Activated CD4-positive, alpha-beta T cell treated with anti-CD3 and anti-CD28 coated beads, Interleukin-10, Interleukin-2, amounts not matched to agents 100 ng/mL and 50 ng/mL, durations not matched to agents 16 hours and 8 hours (primary cell): ENCODE data around the gene CRTC1.

Source experiments
- DNase-seq: peaks from one replicate; pipeline ENCODE4 v3.0.0-alpha.2; 2020

CRTC1 gene

DNA sequence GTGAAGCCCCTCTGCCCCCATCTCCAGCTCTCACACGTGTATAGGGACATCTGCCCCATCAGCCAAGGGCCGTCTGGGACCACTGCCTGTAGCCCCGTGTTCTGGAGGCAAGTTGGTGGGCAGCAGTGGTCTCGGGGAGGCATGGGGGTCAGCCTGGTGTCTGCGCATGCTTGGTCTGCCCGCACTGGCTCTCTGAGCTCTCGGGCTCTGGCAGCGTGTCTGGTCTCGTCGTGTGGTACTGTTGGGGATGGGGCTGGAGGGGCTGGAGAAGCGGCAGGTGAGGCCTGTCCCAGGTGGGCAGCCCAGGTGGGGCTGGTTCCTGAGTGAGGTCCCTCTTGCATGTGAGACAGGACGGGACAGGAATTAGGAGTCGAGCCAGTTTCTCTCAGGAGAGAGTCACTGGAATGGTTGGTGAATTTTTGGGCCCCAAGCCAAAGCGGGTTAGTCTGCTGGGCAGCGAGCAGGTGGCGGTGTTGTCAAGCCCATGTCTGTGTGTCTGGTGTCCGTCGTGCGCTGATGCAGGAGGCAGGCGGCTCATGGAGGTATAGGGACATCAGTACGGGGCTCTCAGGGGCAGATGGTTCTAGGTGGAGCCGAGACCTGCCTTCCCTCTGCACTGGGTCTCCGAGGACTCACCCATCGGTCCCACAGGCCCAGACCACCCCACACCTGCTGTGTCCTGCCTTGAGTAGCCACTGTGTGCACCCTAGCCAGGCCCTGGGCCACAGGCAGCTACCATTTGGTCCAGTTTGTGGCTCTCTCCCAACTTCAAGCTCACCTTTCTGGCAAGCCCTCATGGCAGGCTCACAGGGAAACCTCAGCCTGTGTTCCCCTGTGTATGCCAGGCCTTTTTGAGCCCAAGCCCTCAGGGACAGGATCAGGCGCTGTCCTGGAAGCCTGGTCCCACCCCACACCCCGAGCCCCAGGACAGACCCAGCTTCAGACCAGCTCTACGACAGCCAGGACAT is 89.4 kb downstream of the CRTC1 start:
- no peak for DNase-seq

DNA sequence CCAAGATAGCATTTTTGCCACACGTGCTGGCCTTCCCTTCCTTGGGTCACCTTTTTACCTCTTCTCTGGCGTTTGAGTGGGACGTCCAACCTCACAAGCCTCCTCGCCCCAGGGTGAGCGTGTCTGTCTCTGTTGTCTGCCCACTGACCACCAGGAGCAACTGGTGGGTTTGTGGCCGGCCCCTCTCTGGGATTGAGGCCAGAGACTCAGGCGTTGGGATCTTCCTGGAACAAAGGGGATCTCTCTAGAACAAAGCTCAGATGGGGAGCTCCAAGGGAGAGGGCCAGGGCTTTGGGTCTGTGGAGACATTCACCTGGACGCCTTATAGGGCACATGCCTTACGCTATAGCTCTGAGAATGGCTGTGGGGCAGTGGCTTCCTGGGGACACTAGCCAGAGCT is 90.2 kb downstream of the CRTC1 start:
- no peak for DNase-seq

DNA sequence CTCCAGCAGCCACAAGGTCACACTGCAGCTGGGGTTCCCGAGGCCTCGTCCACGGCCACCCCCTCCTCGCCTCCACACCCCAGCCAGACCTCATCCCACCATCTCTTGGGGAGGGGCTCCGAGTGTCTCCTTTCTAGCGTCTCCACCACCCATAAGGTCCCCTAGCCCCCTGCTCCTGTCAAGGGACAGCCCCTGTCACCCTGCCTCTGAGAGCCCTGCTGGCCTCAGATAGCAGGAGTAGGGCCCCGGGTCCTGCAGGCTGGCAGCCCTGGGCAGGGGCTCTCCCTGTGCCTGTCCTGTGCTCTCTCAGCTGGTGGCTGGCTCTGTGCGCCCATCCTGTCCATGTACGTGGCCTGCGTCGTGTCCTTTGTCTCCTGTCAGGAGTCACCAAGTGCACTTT is 90.6 kb downstream of the CRTC1 start:
- DNase-seq = no peak

DNA sequence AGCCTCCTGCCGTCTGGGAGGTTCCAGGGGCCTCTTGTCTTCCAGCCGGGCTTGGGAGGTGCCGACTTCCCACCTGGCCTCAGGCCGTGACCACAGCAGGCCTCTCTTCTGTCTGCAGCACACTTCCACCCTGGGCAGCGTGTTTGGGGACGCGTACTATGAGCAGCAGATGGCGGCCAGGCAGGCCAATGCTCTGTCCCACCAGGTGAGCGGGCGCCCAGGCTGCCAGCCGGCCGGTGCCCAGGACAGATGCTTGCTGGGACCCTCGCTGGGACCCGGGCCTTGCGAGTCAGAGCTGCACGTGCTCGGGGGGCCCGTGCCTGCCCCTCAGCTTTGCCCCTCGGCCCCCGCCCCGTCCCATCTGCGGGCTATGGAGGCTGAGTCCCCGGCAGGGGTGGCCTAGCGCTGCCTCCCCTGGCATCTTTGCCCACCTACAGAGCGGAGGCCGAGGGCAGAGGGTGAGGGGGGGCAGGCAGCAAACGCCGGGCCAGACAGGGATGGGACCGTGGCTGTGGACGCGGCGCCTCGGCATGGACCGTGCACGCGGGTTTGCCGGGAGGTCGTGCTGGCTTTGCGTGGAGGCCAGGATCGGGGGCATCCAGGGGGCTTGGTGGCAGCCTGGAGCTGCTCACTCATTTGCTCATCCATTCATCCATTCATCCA is 91.4 kb downstream of the CRTC1 start:
- no peak for DNase-seq

DNA sequence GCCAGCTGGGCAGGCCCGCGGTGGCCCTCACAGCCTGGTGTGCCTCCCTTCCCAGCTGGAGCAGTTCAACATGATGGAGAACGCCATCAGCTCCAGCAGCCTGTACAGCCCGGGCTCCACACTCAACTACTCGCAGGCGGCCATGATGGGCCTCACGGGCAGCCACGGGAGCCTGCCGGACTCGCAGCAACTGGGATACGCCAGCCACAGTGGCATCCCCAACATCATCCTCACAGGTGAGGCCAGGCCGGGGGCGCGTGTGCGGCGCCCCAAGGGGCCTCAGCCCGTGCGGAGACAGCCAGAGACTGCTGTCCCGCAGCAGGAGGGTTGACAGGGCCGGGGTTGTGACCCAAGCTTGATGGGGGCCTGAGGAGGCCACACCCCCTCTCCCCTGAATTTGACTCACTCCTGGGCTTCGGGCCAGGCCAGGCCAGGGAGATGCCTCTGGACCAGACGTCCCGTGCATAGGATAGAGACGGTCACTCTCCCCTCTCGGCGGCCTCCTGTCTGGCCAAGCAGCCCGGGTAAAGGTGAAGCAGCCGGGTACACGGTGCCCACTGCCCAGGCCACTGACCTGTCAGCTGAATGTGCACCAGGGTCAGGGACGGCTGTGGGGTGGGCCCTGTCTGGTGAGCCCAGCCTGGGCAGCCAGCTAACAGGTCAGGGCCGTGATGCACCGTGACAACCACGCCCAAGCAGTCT is 92.3 kb downstream of the CRTC1 start:
- DNase-seq = no peak

DNA sequence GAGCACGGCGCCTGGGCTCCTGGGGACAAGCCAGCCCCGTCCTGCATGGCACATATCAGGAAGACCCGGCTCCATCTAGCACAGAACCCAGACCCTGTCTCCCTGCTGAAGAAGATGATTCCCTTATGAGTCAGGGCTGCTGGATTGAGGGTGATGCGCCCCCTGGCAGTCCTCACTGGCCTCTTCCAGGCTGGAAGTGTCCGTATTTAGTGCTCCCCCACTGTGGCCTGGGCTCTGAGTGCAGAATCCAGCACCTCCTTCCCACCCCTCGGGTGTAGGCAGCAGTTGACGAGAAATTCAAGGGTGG is 92.8 kb downstream of the CRTC1 start:
- DNase-seq = no peak

DNA sequence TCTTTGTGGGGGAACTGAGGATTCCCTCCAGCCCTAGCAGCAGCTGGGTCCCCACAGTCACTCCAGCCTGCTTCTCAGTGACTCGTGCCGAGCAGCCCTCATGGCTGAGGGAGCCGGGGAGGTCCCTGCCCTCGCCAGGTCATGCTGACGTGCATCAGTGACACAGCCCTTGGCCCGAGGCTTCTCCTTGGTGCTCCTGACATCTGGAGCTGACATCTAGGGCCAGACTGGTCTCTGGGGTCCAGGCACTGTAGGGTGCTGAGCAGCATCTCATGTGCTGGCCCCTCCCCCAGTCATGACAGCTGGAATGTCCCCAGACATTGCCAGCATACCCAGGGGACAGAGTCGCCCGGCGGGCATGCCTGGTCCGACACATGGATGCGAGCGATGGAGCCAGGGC is 93.3 kb downstream of the CRTC1 start:
- DNase-seq = no peak

DNA sequence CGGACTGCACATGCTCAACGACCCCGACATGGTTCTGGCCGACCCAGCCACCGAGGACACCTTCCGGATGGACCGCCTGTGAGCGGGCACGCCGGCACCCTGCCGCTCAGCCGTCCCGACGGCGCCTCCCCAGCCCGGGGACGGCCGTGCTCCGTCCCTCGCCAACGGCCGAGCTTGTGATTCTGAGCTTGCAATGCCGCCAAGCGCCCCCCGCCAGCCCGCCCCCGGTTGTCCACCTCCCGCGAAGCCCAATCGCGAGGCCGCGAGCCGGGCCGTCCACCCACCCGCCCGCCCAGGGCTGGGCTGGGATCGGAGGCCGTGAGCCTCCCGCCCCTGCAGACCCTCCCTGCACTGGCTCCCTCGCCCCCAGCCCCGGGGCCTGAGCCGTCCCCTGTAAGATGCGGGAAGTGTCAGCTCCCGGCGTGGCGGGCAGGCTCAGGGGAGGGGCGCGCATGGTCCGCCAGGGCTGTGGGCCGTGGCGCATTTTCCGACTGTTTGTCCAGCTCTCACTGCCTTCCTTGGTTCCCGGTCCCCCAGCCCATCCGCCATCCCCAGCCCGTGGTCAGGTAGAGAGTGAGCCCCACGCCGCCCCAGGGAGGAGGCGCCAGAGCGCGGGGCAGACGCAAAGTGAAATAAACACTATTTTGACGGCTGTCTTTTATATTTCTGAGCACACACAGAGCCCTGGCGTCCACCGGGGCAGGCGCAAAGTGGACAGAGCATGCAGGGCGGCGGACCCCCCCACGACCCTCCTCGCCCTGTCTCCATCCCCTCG is 94.0 kb downstream of the CRTC1 start:
- no peak for DNase-seq

DNA sequence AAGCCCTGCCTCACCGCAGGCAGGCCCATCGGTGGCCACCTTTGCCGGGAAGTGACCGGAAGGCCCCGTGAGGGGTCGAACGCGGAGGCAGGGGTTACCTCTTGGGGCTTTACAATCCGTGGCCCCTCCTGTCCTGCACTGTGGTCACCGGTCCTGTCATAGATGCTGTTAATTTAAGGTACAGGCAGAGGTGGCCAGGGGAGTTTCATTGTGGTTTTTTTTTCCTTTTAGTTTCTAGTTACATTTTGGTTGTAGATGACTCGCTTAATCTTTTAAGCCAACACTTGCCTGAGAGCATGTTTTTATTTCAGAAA is 94.6 kb downstream of the CRTC1 start:
- DNase-seq = no peak

DNA sequence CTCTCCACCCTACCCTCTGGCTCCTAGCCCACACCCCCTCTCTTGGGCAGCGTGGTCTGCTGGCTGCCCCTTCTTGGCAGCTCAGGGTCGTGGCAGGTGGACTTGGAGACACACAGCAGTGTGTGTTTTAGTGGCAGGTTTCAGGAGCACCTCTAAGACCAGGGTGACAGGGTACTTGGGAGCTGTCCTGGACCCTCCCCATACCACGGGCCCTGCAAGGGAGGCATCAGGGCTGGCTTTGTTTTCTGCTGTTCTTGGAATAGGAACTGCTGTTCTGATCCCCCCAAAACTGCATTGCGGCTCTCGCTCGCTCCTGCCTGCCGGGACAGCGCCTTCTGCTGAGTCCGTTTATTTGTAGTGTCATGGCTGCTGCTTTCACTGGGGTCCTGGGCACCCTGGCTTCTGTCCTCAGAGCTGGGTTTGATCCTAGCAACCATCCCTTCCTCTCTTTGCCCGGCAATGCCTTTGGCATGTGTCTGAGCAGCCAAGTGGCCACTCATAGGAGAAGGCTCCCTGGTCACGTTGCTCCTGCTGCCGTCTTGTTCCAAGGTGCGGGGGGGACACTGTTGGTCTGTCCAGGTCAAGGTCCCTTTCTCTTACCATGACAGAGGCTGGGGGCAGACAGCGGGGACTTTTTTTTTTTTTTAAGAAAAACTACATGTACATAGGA is 95.5 kb downstream of the CRTC1 start:
- no peak for DNase-seq

DNA sequence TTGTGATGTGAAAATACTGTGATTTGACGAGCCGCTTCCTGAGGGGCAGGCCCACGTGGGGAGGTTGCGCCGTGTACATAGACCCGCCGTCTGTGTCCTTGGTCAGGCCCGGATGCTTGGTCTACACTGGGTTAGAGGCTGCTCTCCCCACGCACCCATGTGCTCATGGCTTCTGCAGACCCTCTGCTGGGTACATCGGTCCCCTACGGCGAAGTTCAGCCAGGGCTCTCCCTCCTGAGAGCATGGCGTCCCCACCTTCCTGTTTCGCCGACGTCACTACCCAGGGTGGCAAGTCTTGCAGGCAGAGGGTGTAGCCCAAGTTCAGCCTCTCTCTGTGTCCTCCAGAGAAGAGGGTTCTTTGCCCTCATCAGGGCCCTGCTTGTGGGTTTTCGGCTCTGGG is 96.6 kb downstream of the CRTC1 start:
- DNase-seq = no peak

DNA sequence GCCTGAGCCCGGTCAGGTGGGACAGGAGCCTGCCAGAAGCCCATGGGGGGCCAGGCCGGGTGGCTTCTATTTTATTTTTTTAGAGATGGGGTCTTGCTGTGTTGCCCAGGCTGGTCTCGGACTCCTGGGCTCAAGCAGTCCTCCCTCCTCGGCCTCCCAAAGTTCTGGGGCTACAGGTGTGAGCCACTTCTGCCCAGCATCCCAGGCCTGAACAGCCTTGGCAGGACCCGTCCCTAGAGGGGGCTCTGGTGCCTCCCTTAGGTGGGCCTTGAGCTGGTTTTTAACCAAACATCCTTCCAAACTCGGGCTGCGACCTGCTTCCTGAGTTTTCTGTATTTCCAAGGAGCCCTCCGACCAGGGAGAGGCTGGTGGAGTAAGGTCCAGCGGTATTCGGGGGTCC is 97.2 kb downstream of the CRTC1 start:
- no peak for DNase-seq

DNA sequence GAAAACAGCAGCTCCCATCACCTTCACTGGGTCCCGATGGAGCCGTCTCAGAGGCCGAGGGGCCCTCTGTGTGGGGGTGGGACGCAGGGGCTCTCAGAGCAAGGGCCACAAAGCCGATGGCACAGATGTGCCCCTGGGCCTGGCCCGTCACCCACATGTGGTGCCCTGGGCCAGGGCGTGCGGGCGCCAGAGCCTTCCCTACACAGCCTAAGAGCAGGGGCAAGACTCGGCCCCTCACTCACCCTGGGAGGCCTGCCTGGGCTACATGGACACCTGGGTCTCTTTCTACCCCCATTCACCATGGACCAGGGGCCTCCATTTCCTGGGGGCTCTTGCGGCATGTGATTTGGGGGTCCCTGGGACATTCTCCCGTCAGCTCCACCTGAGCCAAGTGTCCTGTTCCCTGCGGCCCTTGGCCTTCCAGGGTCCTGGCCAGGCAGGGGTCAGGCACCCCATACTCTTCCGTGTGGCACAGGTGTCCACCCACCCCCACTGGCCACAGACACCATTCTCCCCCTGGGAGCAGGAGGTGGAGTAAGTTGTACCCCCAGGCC is 97.6 kb downstream of the CRTC1 start:
- DNase-seq = no peak

DNA sequence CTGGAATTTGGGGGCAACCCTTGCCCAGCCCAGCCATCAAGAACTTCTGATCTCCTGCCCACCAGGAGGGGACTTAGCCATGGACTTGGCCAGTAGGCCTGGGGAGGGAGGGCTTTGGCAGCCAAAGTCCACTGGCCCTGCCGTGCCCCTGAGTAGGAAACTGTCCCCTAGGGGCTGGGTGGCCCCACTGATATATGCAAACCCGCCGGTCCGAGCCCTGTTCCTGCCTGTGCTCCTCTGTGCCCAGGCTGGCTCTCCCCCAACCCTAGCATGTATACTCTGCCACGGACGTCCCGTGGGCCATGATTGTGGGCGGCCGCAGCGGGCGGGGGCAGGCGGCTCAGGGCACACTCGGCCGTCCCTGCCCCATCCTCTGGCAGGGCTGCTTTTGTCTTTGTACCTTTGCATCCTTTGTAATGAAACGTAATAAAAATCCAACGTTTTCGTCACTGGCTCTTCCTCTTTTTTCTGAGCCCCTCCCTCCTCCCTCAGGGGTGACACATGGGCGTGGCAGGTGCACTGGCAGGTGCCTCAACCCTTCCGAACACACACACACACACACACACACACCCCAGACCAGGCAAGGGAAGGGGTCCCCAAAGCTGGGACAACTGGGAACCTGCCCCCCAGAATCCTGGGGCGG is 98.5 kb downstream of the CRTC1 start:
- no peak for DNase-seq

DNA sequence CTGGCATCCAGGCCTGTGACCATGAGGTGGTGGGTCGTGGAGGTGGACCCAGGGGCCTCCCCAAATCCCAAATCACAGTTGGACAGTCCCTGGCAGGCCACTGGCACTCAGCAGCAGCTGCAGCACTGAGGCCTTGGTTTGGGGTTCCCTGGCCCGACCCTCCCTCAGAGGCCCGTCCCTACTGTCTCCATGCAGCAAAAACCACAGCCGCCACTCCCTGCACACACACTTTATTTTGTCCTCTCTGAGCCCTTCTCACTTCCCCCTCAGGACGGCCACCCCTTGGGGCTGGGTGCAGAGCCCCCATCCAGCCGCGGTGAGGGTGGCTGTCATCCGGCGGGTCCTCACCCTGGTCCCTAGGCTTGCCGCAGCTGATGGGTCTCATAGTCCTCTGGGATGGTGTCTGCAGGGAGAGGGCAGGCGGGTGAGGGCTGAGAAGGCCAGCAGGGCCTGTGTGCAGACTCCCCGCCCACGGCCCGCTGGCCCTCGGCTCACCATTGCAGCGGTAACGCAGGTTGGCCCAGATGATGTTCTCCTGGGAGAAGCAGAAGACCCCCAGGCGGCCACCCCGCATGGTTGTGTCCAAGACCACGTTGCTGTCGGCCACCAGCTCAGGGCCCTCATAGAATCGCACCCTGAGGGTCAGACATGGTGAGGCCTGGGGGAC is 99.2 kb downstream of the CRTC1 start:
- DNase-seq = no peak

DNA sequence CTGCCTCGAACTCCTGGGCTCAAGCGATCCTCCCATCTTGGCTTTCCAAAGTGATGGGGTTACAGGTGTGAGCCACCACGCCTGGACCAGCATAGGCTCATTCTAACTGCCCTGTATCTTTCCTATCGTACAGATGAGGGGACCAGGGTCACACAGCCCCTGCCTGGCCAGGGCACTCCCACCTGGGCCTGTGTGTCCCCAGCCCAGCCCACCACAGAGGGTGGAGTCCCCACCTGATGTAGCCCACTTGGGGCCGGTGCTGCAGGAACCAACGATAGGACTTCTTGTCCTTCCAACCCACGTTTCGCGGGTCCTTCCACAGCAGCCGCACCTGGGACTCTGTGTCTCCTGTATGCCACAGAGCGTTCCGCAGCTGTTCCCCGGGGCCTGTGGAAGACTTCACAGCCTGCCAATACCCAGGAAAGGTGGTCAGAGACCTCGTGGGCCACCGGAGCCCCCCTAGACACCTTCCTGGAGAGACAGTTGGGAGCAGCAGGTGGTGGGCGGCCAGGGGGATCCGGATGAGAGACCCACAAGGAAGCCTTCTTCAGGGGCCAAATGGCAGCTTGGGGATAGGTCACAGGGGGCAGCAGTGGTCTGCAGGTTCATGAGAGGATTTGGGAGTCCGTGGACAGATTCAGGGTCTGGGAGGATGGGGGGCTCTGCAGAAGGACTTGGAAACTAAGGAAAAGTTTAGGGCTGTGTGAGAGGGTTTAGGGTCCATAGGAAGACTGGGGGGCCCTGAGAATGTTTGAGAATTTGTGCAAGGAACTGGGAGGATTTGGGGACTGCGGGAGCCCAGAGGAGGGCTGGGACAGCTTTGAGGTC is 100.7 kb downstream of the CRTC1 start:
- DNase-seq = no peak

DNA sequence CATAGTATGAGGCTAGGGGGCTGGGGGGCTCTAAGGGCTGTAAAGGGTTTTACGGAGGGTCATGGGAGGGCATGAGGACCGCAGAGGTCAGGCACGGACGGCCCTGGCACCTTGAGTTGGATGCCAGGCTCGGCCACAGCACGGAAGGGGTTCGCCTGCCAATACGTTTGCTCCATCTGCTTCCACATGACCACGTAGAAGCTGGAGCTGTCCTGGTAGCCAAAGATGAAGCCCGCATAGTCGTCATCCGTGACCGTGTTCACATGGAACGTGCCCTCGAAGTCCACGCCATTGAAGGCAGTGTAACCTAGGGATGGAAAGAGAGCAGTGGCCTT is 101.3 kb downstream of the CRTC1 start:
- no peak for DNase-seq

DNA sequence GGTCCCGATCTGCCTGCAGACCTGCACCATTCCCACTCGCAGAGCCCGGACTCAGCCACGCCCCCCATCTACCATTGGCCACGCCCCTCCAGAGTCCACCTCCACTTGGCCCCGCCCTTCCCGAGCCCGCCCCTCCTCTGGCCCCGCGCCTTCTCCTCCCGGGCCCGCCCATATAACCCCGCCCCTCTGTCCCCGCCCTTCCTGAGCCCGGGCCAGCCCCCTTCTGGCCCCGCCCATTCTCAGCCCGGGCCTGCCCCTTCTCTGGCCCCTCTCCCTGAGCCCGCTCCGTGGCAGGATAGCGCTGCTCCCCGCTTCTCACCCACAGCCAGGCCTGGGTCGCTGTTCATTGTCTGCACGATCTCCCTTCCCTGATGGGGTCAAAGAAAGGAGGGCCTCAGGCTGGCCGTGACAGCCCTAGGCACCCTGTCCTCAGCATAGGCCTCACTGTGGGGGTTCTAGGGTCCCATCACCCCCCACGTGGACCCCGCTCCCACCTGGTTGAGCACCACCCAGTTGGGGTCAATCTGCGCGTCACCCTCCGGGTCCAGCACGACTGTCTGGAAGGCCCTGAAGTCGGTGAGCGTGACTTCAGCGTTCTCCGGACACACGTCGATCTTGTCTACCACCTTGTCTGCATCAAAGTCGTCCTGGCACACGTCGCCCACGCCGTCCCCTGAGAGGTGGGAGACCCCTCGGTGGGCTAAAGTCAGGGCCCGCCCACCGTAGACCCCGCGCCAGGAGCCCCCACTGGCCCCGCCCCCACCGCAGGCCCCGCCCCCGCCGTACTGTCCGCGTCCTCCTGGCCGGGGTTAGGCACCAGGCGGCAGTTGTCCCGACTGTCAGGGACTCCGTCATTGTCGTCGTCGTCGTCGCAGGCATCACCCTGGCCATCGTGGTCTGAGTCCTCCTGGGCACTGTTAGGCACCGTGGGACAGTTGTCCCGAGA is 102.0 kb downstream of the CRTC1 start:
- DNase-seq = peak; percentile 81
